Adrenal gland (tissue), 12 donors: ENCODE measurements around the gene CFAP91. TPM values are rescaled to one million over a fixed set of nuclear protein-coding genes. Genes with fewer than 3 reads are reported as not detected.

Experiments used
- DNase-seq, 7 donors: peaks; one replicate each; pipeline ENCODE4 v3.0.0-alpha.2; 2019 to 2020
- H3K27ac ChIP-seq, 5 donors: fragments of 200-600 bp; sonication (generic) in 4 of 5; 1 replicate in 3 of 5; 2 replicates in 2 of 5; pipeline versions ENCODE4 v1.5.1 to v1.8.0; 2016 to 2020; ENCODE audit warnings: mild to moderate bottlenecking in 1 of 5
- H3K27me3 ChIP-seq: fragments of 200-600 bp; 2 replicates; pipeline ENCODE4 v1.8.0; 2021
- H3K36me3 ChIP-seq, 2 donors: fragments of 200-600 bp; replicated peaks in 1 of 2; 1 replicate in 1 of 2; 2 replicates in 1 of 2; pipeline versions ENCODE4 v1.5.1 to v1.8.0; 2018 to 2022
- H3K4me1 ChIP-seq, 2 donors: fragments of 200-600 bp; replicated peaks in 1 of 2; 1 replicate in 1 of 2; 2 replicates in 1 of 2; pipeline versions ENCODE4 v1.5.1 to v1.8.0; 2018 to 2021
- H3K4me3 ChIP-seq, 4 donors: fragments of 200-600 bp; sonication (generic) in 3 of 4; one replicate each; pipeline ENCODE4 v1.5.1; 2016 to 2018
- H3K9me3 ChIP-seq, 3 donors: fragments of 200-600 bp; sonication (generic) in 1 of 3; replicated peaks in 1 of 3; 1 replicate in 2 of 3; 2 replicates in 1 of 3; pipeline versions ENCODE4 v1.5.1 to v1.8.0; 2016 to 2021
- CTCF ChIP-seq, 6 experiments: fragments of 450-650 bp in 4 of 6; fragments of 200-600 bp in 2 of 6; sonication (generic) in 1 of 6; IDR thresholded peaks; 1 replicate in 5 of 6; 2 replicates in 1 of 6; pipeline versions ENCODE4 v1.5.1 to v1.8.0; 2016 to 2021; ENCODE audit warnings: antibody characterized with exemption in 6 of 6, mild to moderate bottlenecking in 2 of 6, moderate library complexity in 1 of 6
- POLR2A ChIP-seq, 2 donors: fragments of 450-650 bp; IDR thresholded peaks; one replicate each; pipeline ENCODE4 v1.6.1; 2017; ENCODE audit warnings: antibody characterized with exemption in 2 of 2, mild to moderate bottlenecking in 2 of 2, moderate library complexity in 1 of 2
- WGBS, 4 donors: extraction: QIAGEN DNeasy Blood & Tissue Kit in 2 of 4; methylation state at CpG; one replicate each; pipeline versions ENCODE4 v1.1.5 to v1.1.7; 2013 to 2017; 5-methylcytosine and 5-hydroxymethylcytosine counted together
- intact Hi-C, 2 donors: fragments of 100-400 bp; cut with DNase I; formaldehyde crosslinking; loops; one replicate each; pipeline versions ENCODE4 v1.14.1 to v1.15.0; 2022 to 2023
- polyA plus RNA-seq, 3 donors: library from polyadenylated mRNA; stranded (reverse); fragments of 200-250 nt in 2 of 3; fragments of 350-450 nt in 1 of 3; fragmentation: Illumina TruSeq in 1 of 3; extraction: RNeasy Lipid Tissue Mini Kit (QIAGEN cat#74804) in 1 of 3; gene quantifications; one replicate each; pipeline ENCODE4 v1.2.3, GENCODE V29; 2013 to 2014
- total RNA-seq, 9 donors: library from RNA; depleted of rRNA in 4 of 9; stranded (reverse); fragments of >200 nt in 4 of 9; fragments of 120-200 nt in 1 of 9; fragmentation: NEBNext Ultra II Directional in 1 of 9; extraction: Animal tissue kit (Norgen Biotek cat#: 25700) in 1 of 9; gene quantifications; one replicate each; pipeline versions ENCODE4 v1.1.0 to v1.2.4, GENCODE V29; 2013 to 2023
- donor health status: healthy with polysubstance abuse.
- donor health status: Bipolar disorder and iron deficiency.
- donor health status: DM: yes; HTN: yes; CAD: no.
- donor health status: DM: no; HTN: no; CAD: no.
- donor health status: DM: no; HTN: no; CAD: no.
- donor health status: DM: yes; HTN: yes; CAD: no.

Gene CFAP91
- total and polyA plus RNA-seq, 12 donors = 3.4 to 12.9 (median 8.3) TPM

GRCh38 chr3:119745942-119746341, 43.1 kb downstream of the CFAP91 start:
- TF ChIP-seq CTCF (IDR thresholded peaks at IDR 0.05) (no peak), POLR2A (IDR thresholded peaks at IDR 0.05) (no peak)
- Histone ChIP-seq H3K4me3 (no peak overlapping the region), H3K4me1 (no peaks in the 10 kb centered on the region), H3K36me3 (peaks cover 0 to 5% of the 10 kb centered on the region in 2 donors), H3K27me3 (no peaks in the 10 kb centered on the region), H3K27ac (no peak overlapping the region), H3K9me3 (no peaks in the 10 kb centered on the region)
- no peak for DNase-seq
- 91 to 97% (median 93%) methylated on average over 1 of the region's 1 CpG for WGBS, 4 donors
- intact Hi-C loops = no loop called here

GRCh38 chr3:119746423-119746822, 43.6 kb downstream of the CFAP91 start:
- Histone ChIP-seq H3K9me3 (no peaks in the 10 kb centered on the region), H3K4me1 (no peaks in the 10 kb centered on the region), H3K36me3 (peaks cover 0 to 5% of the 10 kb centered on the region in 2 donors), H3K27ac (no peak overlapping the region), H3K4me3 (no peak overlapping the region), H3K27me3 (no peaks in the 10 kb centered on the region)
- TF ChIP-seq POLR2A (IDR thresholded peaks at IDR 0.05) = no peak
- no peak for TF ChIP-seq CTCF (IDR thresholded peaks at IDR 0.05)
- DNase-seq = no peak
- intact Hi-C loops = no loop called here
- 78 to 83% (median 81%) methylated on average over 3 of the region's 3 CpGs for WGBS, 4 donors

- peaks cover 0 to 5% of the 10 kb centered on the region in 2 donors for H3K36me3 ChIP-seq
- no peaks in the 10 kb centered on the region for H3K4me1 ChIP-seq
- H3K27ac ChIP-seq = no peak overlapping the region
- peak in 1 of 7 donors; percentile 26 for DNase-seq
- intact Hi-C loops = no loop called here
- H3K4me3 ChIP-seq = no peak overlapping the region
- H3K9me3 ChIP-seq = no peaks in the 10 kb centered on the region
- TF ChIP-seq CTCF (IDR thresholded peaks at IDR 0.05) = no peak
- TF ChIP-seq POLR2A (IDR thresholded peaks at IDR 0.05) = no peak
- H3K27me3 ChIP-seq = no peaks in the 10 kb centered on the region
- 32 to 43% (median 35%) methylated on average over 4 of the region's 4 CpGs for WGBS, 4 donors
These were observed 44.5 kb downstream of the CFAP91 start for GRCh38 chr3:119747357-119747756.

GRCh38 chr3:119748991-119749390, 46.2 kb downstream of the CFAP91 start:
- no peak overlapping the region for H3K4me3 ChIP-seq
- TF ChIP-seq CTCF (IDR thresholded peaks at IDR 0.05) (no peak), POLR2A (IDR thresholded peaks at IDR 0.05) (no peak)
- no peak overlapping the region for H3K27ac ChIP-seq
- H3K27me3 ChIP-seq = no peaks in the 10 kb centered on the region
- intact Hi-C loops = no loop called here
- DNase-seq = no peak
- no peaks in the 10 kb centered on the region for H3K4me1 ChIP-seq
- peaks cover 0 to 5% of the 10 kb centered on the region in 2 donors for H3K36me3 ChIP-seq
- WGBS, 4 donors = 93 to 100% (median 94%) methylated on average over 1 of the region's 1 CpG
- no peaks in the 10 kb centered on the region for H3K9me3 ChIP-seq
